ENCODE results near the gene LRP2BP.
"Not testable (repeated sequence)": the region's sequence is repeated elsewhere in the genome, so short reads cannot be mapped to it uniquely, and the experiment has no call there.

Gene LRP2BP

DNA sequence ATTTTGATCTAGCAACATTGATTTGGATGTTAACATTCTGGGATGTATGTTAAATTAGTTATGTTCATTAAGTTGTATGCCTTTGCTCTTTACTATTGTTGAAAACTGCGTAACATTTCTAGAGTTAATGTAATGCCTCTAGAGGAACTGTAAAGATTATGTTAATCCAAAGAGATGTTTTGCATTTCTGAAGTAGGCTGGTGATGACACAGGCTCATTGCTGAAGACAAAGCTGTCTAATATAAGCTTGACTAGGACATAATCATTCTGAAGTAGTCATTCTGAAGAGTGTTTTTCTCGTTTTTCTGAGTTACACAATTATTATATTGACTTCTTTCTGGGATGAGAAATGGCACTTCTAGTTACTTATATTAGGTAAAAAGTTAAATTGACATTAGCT is 72.9 kb downstream of the LRP2BP start:
- DNase-seq = no peak

DNA sequence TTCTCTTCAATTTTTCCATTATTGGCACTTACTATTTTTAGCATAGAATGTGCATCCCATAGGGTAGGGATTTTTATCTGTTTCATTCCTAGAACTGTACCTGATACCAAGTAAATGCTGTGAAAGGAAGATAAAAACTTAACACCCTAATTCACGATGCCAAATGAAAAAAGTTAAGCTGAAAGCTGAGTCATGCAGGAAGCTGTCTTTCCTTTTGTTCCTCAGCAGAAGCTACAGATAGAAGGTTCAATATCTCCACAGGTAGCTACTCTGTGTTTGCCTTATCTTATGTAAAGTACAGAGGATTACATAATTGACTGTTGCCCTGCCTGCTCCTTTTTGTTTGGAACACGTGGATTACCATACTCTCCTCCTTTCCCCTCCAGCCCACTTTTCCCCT is 77.0 kb downstream of the LRP2BP start:
- DNase-seq = peak; percentile 66

DNA sequence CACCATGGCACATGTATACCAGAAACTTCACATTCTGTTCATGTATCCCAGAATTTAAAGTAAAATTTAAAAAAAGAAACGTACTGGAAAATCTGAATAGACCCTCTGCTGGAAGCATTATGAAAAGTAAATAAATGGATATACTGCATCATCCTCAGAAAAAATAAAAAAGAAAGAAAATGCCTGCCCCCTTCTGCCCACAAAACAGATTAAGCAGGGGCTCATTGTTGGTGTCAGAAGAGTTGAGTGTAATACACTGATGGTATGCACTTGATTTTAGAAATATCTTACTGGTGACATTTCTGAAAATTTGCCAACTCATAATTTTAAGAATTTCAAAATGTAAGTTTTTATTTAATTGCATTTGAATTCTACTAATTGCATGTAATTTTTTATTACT is 77.8 kb downstream of the LRP2BP start:
- DNase-seq = no peak

DNA sequence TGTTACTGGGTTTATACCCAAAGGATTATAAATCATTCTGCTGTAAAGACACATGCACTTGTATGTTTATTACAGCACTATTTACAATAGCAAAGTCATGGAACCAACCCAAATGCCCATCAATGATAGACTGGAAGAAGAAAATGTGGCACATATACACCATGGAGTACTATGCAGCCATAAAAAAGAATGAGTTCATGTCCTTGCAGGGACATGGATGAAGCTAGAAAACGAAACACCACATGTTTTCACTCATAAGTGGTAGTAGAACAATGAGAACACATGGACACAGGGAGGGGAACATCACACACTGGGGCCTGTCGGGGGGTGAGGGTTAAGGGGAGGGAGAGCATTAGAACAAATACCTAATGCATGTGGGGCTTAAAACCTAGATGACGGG is 78.3 kb downstream of the LRP2BP start:
- DNase-seq = not testable (repeated sequence)

All from activated CD4-positive, alpha-beta T cell treated with anti-CD3 and anti-CD28 coated beads, Interleukin-10, Interleukin-2, amounts not matched to agents 100 ng/mL and 50 ng/mL, durations not matched to agents 16 hours and 8 hours (primary cell).